ENCODE data around the gene P2RY6. TPM values are rescaled to one million over a fixed set of nuclear protein-coding genes. Genes with fewer than 3 reads are reported as not detected.
"Not testable (repeated sequence)": the region's sequence is repeated elsewhere in the genome, so short reads cannot be mapped to it uniquely, and the experiment has no call there.

Gene P2RY6
- total and polyA plus RNA-seq, 10 of the 15 experiments (the other 5 are each of a cell fraction or from before 2014, with no cell fraction given) = 0.05 to 0.90 (median 0.22) TPM; not detected in 4

GRCh38 chr11:73270855-73271477 is 1.2 kb upstream of the P2RY6 start:
- TF ChIP-seq SMARCA5 (IDR thresholded peaks at IDR 0.05) (0 out of 2 replicates have a peak, but pooled peaks have one; percentile 42), YBX1 (IDR thresholded peaks at IDR 0.05) (no peak)
- CTCF ChIA-PET = interaction anchor here (0.8 to 1.4 kb wide), 4 partner anchors 11 to 89 kb away, joined by 3 to 5 read pairs (median 3); no protein-coding TSS in a partner anchor
- ATAC-seq (no peak), DNase-seq (ENCODE audit: low read depth, low spot score) (no peak), FAIRE-seq (no peak)
- RAD21 ChIA-PET (ENCODE audit: unreplicated experiment) = interaction anchor here (1.5 kb wide), 1 partner anchor 18 kb away, joined by 3 read pairs; no protein-coding TSS in a partner anchor
- no peaks in the 10 kb centered on the region for H3K36me3 ChIP-seq (ENCODE audit: control insufficient read depth in 2 of 2, insufficient read depth in 2 of 2, low read length in 1 of 2)
- BruUV-seq (replicated peaks) = no TSS peak
- H3K27me3 ChIP-seq (replicated peaks in 1 of 2; ENCODE audit: control insufficient read depth in 2 of 2, insufficient read depth in 2 of 2, low read length in 1 of 2) = no peaks in the 10 kb centered on the region; a peak in 1 of 4 replicates
- SMC1A ChIA-PET (ENCODE audit: uncharacterized antibody, unreplicated experiment) = interaction anchor here (1.1 to 1.4 kb wide), 3 partner anchors 19 to 25 kb away, joined by 3 to 5 read pairs (median 5); no protein-coding TSS in a partner anchor
- H3K4me2 ChIP-seq (ENCODE audit: control insufficient read depth, insufficient read depth) = peak overlapping the region; percentile 21; the same call in 1 of the 2 replicates
- peaks cover 36% of the 10 kb centered on the region for H3K4me1 ChIP-seq (ENCODE audit: control insufficient read depth, insufficient read depth, low read length)
- H4K20me1 ChIP-seq (ENCODE audit: control insufficient read depth, insufficient read depth) = no peaks in the 10 kb centered on the region
- no peaks in the 10 kb centered on the region for H3K79me2 ChIP-seq (ENCODE audit: control insufficient read depth, insufficient read depth, low read length)
- intact Hi-C loops (cut with micrococcal nuclease; ENCODE audit: unreplicated experiment) = no loop called here
- in situ Hi-C loops (cut with MboI) = no loop called here
- H3K9ac ChIP-seq (ENCODE audit: control insufficient read depth, insufficient read depth, low read length) = no peak overlapping the region
- no peaks in the 10 kb centered on the region for H3K9me3 ChIP-seq (replicated peaks; ENCODE audit: control insufficient read depth, insufficient read depth, low read length)
- H3K4me3 ChIP-seq = peak overlapping the region; percentile 3; the same call in 1 of the 2 replicates
- no peak overlapping the region for H3K27ac ChIP-seq (ENCODE audit: control insufficient read depth, insufficient read depth)
- POLR2A ChIA-PET = interaction anchor here (0.9 kb wide), 1 partner anchor 20 kb away, joined by 4 read pairs; no protein-coding TSS in a partner anchor
- no peak overlapping the region for H2AFZ ChIP-seq (ENCODE audit: control insufficient read depth, low read depth, low read length)
- 67% methylated on average over 18 of the region's 18 CpGs for WGBS (ENCODE audit: insufficient coverage, insufficient replicate concordance, low lambda C conversion rate, missing lambda C conversion rate)

GRCh38 chr11:73271478-73271865 is 666 bp upstream of the P2RY6 start:
- ChIA-PET SMC1A (ENCODE audit: uncharacterized antibody, unreplicated experiment) (interaction anchor here (1.2 to 3.1 kb wide), 3 partner anchors 17 to 21 kb away, joined by 3 to 11 read pairs (median 3); no protein-coding TSS in a partner anchor), CTCF (interaction anchor here (0.9 to 1.2 kb wide), 3 partner anchors 9 to 27 kb away, joined by 3 to 4 read pairs (median 3); no protein-coding TSS in a partner anchor), RAD21 (ENCODE audit: unreplicated experiment) (interaction anchor here (1.5 kb wide), 1 partner anchor 17 kb away, joined by 3 read pairs; no protein-coding TSS in a partner anchor)
- H3K36me3 ChIP-seq (ENCODE audit: control insufficient read depth in 2 of 2, insufficient read depth in 2 of 2, low read length in 1 of 2); H3K27me3 ChIP-seq (replicated peaks in 1 of 2; ENCODE audit: control insufficient read depth in 2 of 2, insufficient read depth in 2 of 2, low read length in 1 of 2); POLR2A ChIA-PET; H3K27ac ChIP-seq (ENCODE audit: control insufficient read depth, insufficient read depth); H3K9me3 ChIP-seq (replicated peaks; ENCODE audit: control insufficient read depth, insufficient read depth, low read length); intact Hi-C loops (cut with micrococcal nuclease; ENCODE audit: unreplicated experiment); DNase-seq (ENCODE audit: low read depth, low spot score); BruUV-seq (replicated peaks); H3K79me2 ChIP-seq (ENCODE audit: control insufficient read depth, insufficient read depth, low read length); in situ Hi-C loops (cut with MboI); FAIRE-seq; H2AFZ ChIP-seq (ENCODE audit: control insufficient read depth, low read depth, low read length); H4K20me1 ChIP-seq (ENCODE audit: control insufficient read depth, insufficient read depth); H3K9ac ChIP-seq (ENCODE audit: control insufficient read depth, insufficient read depth, low read length): not testable (repeated sequence)
- peak overlapping the region; percentile 3; the same call in 1 of the 2 replicates for H3K4me3 ChIP-seq
- peaks cover 36% of the 10 kb centered on the region for H3K4me1 ChIP-seq (ENCODE audit: control insufficient read depth, insufficient read depth, low read length)
- WGBS (ENCODE audit: insufficient coverage, insufficient replicate concordance, low lambda C conversion rate, missing lambda C conversion rate) = 11% methylated on average over 10 of the region's 10 CpGs
- ATAC-seq = peak; percentile 49
- TF ChIP-seq TCF12 (IDR thresholded peaks at IDR 0.05; ENCODE audit: low read depth, low read length) = 0 out of 2 replicates have a peak, but pooled peaks have one; percentile 23
- peak; percentile 46 for TF ChIP-seq SPI1 (IDR thresholded peaks at IDR 0.05; ENCODE audit: borderline replicate concordance, insufficient read depth, low read depth, low read length)
- TF ChIP-seq EED (IDR thresholded peaks at IDR 0.05; ENCODE audit: low read depth) = peak; percentile 72
- TF ChIP-seq IKZF1 (conservative IDR thresholded peaks at IDR 0.05) = peak; percentile 61
- 0 out of 2 replicates have a peak, but pooled peaks have one; percentile 27 for TF ChIP-seq NR2C1 (IDR thresholded peaks at IDR 0.05)
- TF ChIP-seq IKZF2 (IDR thresholded peaks at IDR 0.05) = peak; percentile 64; a peak in 3 of 4 replicates
- 0 out of 2 replicates have a peak, but pooled peaks have one; percentile 33 for TF ChIP-seq IRF4 (IDR thresholded peaks at IDR 0.05; ENCODE audit: low read depth, low read length)
- TF ChIP-seq NR2F1 (conservative IDR thresholded peaks at IDR 0.05) = peak; percentile 77
- H3K4me2 ChIP-seq (ENCODE audit: control insufficient read depth, insufficient read depth) = peak overlapping the region; percentile 21; the same call in 1 of the 2 replicates
